Activated CD8-positive, alpha-beta memory T cell treated with anti-CD3 and anti-CD28 coated beads, Interleukin-2, amount 50 U/mL, for 1 hour (primary cell): ENCODE measurements around the gene KRTAP13-2.

Experiments
- DNase-seq: peaks from one replicate; pipeline ENCODE4 v3.0.0-alpha.2; 2020; ENCODE audit errors: extremely low read depth

The KRTAP13-2 gene

DNA sequence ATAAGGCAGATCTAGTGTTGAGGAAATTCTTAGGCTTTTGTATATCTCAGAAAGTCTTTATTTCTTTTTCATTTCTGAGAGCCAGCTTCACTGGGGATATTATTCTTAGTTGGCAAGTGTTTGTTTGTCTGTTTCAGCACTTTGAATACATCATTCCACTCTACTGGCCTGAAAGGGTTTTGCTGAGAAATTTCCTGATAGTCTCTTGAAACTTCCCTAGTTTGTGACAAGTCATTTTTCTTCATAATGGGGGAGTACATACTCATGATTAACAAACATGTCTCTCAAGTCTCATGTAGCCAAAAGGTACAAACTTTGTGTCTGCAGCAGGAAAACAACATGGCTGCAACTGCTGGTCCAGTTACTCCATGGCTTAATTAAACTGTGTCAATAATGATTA lies 45.7 kb downstream of the KRTAP13-2 start:
- no peak for DNase-seq
